AG20443 (cell line): ENCODE measurements around the gene CPA4.

Experiments used
- DNase-seq: peaks from one replicate; pipeline ENCODE4 v3.0.0; 2012; ENCODE audit warnings: low spot score, mixed read lengths

The CPA4 gene

GRCh38 chr7:130345725-130346124, 52.8 kb downstream of the CPA4 start:
- DNase-seq, result no peak

GRCh38 chr7:130346177-130346905, 53.4 kb downstream of the CPA4 start:
- no peak for DNase-seq

GRCh38 chr7:130346941-130347340, 54.0 kb downstream of the CPA4 start:
- DNase-seq, result no peak

DNA sequence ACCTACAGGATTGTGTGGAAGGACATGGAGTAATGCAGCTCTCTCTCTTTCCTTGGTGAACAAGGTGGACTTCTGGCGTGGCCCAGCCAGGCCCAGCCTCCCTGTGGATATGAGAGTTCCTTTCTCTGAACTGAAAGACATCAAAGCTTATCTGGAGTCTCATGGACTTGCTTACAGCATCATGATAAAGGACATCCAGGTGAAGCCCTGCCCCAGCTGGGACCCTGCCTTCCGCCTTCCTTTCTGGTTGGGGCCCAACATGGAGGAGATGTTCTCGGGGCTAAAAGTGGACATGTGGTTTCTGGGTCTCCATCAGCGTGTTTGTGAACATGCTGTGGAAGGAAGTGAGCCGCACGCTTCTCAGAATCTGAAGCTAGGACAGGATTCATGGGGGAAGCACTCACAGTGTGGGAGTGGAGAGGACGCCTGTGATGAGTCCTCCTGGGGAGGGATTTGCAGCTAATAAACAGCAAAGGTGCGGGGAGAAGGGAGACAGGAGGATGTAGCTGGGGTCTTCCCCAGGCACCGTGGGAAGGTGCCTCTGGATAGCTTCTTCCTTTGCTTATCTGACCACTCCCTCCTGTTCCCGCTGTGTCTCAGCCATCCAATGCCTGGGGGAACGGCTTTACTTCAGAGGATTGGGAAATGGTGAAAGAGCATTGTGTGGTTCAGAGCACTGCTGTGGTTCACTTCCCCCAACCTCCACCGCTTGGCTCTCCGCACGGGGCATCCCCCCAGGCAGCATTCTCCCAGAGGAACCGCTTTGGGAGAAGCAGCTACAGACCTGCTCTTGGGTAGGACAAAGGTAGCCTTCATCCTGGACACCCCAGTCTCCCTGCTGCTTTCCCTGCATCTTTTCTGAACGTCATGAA, 57.2 kb downstream of the CPA4 start:
- peak; percentile 30 for DNase-seq

- DNase-seq, result no peak
Measured at GRCh38 chr7:130350945-130351790, 58.2 kb downstream of the CPA4 start.

- no peak for DNase-seq
Measured at GRCh38 chr7:130351791-130352090, 58.8 kb downstream of the CPA4 start.

DNA sequence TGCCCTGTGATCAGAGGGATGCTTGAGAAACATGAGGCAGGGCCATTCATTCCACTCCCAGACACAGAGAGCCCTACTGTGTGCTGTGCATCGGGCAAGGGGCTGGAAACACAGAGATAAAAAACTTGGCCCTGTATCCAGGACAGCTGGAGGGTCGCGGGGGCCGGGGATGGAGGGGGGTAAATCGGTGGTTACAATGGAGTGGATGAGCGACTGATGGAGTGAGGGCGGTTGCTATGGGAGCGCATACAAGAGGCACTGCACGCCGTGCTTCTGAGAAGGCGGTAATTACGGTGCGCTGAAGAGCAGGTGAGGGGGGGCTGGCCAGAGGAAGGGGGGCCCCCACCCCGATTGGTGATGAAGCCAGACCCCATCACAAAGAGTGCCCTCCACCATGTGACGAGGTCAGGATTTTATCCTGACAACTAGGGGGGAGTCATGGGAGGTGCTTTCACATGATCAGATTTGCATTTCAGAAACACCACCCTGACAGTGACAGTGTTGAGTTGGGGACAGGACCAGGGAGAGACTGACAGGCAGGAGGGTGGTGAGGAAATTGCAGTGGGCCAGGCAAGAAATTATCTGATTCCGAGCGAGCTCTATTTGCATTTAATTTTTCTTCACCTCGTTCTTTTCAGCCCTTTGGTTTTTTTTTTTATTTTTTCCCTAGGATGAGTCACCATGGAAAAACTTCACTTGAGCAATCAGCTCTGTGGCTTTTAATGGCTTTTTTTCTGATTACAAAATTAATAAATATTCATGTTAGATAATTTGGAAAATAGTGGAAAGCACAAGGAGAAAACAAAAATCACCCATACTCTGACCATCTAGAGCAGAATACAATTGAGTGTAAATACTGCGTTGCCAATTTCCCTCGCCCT, 59.5 kb downstream of the CPA4 start:
- DNase-seq, result peak; percentile 60

GRCh38 chr7:130353196-130353595, 60.2 kb downstream of the CPA4 start:
- no peak for DNase-seq

DNA sequence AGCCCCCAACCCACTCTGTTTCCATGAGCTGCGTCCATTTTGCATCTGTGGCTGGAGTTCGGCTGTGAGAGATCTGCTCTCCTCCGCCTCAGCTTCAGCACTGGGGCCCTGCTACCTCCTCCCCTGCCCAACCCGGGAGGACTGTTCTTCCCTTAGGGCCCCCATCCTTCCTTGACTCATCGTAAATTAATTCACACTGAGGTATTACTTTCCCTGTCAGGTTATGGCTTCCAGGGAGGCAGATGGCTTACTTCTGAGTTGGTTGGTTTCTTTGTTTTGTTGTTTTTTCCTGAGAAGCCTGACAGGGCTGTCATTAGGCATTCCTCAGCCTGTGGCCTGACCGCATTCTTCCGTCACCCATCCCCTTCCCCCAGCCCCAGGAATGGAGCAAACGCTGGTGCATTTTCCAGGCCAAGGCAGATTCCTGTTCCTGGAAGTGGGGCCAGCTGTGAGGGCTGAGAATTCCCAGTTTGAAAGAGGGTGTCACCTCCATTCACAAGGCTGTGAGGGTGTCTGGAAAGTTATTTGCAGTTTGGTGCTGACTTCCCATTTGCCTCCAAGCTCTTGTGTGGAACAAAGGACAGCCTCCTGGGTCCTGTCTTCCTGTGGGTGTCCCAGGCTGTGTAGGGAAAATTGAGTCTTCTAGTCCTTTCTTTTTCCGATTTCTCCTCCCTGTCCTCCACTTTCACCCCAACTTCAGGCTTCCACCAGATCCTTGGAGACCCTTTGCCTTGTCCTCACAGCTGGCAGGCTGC, 63.3 kb downstream of the CPA4 start:
- peak; percentile 91 for DNase-seq

DNA sequence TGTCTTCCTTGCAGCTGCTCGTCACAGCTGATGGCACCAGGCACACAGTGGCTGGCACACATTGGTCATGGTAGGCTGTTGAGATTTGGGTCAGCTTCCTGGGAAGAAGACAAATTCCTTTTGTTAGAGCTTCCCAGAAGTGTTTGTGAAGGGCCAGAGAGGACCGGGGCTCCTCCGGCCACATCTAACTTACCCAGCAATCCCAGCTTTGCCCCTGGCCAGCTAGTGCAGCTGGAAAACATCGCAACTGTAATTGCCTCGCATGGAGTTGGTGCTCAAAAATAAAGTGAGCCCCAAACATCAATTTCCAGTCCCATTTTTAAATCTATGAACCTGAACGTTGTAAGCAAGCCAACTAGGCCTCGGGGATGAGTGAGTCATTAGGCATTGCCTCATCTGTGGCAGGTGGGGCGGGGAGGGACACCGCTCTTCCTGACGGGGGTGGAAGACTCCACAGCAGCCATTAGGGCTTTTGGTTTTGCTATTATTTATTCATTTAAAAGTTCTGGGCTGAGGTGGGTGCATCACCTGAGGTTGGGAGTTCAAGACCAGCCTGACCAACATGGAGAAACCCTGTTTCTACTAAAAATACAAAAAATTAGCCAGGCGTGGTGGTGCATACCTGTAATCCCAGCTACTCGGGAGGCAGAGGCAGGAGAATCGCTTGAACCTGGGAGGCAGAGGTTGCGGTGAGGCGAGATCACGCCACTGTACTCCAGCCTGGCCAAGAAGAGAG, 64.1 kb downstream of the CPA4 start:
- DNase-seq, result peak; percentile 62

DNA sequence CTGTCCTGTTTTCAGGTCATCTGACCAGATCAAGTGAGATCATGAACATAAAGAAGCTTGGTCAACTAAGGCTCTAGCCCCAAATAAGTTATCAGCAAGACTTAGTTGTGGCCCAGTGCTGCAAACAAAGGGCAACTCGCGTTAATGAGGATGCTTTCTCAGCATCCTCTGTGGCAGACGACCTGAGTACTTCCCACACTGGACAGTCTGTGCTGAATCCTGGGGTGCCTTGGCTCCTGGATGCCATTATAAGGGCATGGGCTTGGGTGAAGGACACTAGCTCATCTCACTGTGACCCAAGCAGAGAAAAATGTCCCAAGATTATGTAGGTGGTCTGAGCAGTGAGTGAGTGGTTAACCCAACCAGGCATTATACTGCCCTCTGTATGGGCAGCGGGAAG, 65.5 kb downstream of the CPA4 start:
- DNase-seq, result no peak

DNA sequence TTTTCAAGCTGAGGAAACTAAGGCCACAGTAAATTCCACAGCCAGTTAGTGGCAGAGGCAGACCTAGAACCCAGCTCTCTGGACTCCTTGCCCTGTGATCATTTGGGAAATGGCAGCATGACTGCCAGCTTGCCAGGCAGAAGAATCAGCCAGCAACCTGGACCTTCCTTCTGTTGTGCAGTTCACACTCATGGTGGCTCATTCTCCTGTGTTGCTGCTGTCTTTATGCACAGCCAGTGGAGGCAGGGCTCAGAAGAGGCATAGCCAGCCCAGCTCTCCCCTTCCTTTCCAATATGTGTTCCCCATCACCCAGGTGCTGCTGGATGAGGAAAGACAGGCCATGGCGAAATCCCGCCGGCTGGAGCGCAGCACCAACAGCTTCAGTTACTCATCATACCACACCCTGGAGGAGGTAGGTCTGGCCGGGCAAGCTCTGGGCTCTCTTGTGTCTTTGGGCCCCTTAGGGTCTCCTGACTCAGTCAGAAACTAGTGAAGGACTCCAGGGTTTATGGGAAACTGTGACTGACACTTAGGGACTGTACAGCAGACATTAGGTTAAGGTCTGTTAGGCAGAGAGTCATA, 66.4 kb downstream of the CPA4 start:
- no peak for DNase-seq

GRCh38 chr7:130360518-130360917, 67.6 kb downstream of the CPA4 start:
- no peak for DNase-seq

- DNase-seq, result no peak
Measured at GRCh38 chr7:130361681-130362080, 68.7 kb downstream of the CPA4 start.

GRCh38 chr7:130362251-130362816, 69.4 kb downstream of the CPA4 start:
- DNase-seq, result no peak

DNA sequence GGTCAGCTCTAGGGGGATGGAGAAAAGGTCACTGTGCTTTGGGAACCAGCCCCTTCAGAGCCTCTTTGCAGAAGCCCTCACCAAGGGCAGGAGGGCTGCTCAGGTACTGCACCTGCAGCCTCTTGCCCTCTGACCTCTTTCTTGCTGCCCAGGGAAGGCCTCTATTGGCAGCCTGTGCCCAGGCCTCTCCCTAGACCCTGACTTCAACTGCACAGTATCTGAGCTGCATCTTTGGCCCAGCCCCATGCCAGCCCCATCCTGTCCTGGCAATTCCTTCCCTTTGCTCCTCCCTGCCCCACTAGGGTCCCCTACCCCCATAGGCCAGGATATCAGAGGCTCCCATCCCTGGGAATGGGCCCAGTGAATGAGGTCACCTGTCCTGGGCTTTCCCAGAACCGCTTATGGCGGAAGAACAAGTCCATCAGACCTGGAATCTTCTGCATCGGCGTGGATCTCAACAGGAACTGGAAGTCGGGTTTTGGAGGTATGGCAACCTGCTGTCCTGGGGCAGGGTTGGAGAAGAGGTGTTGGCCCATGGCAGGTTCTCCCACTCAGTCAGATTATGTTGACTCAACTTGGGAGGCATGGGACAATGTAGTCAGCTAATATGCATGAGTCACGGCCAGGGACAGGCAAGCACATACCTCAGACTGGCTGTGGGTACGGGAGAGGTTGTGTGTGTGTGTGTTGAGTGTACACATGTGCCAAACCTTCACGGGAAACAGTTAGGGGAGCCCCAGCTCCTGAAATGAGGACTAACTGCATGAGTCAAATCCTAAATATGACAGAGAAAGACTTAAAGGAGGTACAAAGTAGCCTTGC, 70.3 kb downstream of the CPA4 start:
- DNase-seq, result peak; percentile 84

DNA sequence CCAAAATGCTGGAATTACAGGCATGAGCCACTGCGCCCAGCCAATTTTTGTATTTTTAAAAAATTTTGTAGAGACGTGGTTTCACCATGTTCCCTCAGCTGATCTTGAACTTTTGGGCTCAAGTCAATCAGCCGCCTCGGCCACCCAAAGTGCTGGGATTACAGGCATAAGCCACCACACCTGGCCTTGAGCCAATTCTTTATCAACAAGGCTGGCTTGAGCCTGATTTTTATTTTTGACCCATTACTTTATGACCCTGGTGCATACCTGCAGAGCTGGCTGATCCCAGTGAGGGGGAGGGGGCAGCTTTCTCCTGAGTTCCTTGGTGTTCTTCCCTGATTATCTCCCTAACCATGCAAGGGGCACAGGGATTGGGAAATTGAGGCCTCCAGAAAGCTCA, 71.5 kb downstream of the CPA4 start:
- no peak for DNase-seq

GRCh38 chr7:130365088-130365487, 72.1 kb downstream of the CPA4 start:
- no peak for DNase-seq
